NOMO-1 treated with DMSO at 0.1 percent for 48 hours (cell line): Measurements from ENCODE around the gene CIDEC.
A peak's percentile ranks its signal among the peaks of the same experiment; 100 is the strongest.

ENCODE experiments used
- DNase-seq: peaks from one replicate; lab custom pipeline; 2025; ENCODE audit not compliant: unreplicated experiment; lab: John Stamatoyannopoulos, UW

The CIDEC gene, protein sequence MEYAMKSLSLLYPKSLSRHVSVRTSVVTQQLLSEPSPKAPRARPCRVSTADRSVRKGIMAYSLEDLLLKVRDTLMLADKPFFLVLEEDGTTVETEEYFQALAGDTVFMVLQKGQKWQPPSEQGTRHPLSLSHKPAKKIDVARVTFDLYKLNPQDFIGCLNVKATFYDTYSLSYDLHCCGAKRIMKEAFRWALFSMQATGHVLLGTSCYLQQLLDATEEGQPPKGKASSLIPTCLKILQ

DNA sequence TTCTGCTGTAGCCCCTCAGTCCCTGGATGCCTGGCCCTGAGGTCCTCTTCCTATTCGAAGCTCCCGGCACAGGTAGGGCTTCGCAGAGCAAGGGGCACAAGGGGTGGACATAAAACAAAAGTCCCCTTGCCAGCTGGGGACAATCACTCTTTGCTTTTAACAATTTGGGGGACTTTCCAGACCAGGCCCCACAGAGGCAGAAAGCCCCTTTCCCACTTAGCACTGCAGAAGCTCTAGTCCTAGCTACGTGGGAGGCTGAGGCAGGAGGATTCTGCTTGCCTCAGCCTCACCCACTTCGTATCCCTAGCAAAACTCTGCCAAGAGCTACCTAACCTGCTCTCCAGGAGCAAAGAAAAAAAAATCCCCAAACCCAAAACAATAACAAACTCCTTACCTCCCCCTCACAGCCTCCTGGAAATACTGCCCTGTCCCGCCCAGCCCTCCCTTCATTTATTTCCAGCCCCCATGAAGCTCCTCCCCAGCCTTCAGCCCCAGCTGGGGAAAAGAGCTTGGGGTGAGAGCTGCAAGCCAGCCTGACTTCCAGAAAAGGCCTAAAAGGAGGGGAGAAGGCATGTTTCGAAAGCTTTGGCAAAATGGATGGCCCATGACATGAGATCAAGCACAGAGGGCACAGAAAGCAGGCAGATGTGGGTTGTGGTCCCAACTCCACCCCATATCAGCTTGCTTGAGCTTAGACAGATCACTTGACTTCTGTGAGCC lies at the start of gene CIDEC:
Gene CIDEC (minus strand): TSS at position 424 of the 720 bp plus-strand sequence. CDS start 1,767 bp downstream, outside the sequence.
- no peak for DNase-seq

DNA sequence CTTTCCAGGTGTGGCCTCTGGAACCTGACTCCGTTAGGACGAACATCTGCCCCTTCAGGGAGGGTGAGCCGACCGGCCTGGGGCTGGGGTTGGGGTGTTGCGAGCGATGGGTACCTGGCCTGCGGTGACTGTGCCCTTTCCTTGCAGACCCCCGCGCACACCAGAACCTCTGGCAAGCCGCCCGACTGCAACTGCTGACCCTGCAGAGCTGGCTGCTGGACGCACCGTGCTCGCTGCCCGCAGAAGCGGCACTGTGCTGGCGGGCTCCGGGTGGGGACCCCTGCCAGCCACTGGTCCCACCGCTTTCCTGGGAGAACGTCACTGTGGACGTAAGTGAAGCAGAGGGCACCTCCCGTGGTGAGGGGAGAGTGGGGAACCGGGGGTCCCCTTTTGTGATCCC lies 48.1 kb upstream of the CIDEC start:
- DNase-seq, result no peak

DNA sequence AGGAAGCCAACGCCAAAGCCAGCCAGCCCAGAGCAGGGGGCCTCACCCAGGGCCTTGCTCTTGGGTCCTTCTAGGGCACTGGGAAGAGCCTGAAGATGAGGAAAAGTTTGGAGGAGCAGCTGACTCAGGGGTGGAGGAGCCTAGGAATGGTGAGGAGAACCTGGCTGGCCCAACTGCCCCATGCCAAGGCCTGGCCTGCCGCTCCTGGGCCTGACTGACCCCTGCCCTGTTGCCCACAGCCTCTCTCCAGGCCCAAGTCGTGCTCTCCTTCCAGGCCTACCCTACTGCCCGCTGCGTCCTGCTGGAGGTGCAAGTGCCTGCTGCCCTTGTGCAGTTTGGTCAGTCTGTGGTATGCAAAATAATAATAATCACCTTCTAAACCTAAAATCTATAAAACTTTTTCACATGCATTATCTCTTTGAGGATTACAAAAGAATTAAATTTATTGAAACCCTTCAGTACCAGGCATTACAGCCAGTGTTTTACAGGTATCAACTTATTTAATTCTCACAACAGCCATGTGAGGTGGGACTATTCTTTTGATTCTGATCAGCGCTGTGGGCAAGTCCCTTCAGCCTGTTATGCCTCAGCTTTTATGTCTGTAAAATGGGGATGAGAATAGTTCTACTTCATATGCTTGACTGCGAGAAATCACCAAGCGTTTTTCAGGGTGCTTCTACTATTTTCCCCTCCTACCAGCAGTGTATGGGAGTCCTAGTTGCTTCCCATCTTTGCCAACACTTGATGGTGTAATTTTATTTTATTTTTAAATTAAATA lies 38.4 kb upstream of the CIDEC start:
- no peak for DNase-seq

DNA sequence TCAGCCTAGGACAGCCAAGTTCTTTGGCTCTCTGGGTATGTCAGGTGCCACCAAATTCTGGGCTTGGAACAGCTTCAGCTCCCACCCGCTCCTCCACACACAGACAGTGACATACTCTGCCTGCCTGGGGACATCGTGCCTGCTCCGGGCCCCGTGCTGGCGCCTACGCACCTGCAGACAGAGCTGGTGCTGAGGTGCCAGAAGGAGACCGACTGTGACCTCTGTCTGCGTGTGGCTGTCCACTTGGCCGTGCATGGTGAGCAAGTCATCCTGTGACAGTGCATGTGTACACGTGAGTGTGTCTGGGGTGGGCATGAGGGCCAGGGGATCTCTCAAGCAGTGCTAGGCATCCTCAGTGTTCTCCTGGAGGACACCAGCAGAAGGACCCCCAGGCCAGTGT lies 37.8 kb upstream of the CIDEC start:
- DNase-seq, result no peak

DNA sequence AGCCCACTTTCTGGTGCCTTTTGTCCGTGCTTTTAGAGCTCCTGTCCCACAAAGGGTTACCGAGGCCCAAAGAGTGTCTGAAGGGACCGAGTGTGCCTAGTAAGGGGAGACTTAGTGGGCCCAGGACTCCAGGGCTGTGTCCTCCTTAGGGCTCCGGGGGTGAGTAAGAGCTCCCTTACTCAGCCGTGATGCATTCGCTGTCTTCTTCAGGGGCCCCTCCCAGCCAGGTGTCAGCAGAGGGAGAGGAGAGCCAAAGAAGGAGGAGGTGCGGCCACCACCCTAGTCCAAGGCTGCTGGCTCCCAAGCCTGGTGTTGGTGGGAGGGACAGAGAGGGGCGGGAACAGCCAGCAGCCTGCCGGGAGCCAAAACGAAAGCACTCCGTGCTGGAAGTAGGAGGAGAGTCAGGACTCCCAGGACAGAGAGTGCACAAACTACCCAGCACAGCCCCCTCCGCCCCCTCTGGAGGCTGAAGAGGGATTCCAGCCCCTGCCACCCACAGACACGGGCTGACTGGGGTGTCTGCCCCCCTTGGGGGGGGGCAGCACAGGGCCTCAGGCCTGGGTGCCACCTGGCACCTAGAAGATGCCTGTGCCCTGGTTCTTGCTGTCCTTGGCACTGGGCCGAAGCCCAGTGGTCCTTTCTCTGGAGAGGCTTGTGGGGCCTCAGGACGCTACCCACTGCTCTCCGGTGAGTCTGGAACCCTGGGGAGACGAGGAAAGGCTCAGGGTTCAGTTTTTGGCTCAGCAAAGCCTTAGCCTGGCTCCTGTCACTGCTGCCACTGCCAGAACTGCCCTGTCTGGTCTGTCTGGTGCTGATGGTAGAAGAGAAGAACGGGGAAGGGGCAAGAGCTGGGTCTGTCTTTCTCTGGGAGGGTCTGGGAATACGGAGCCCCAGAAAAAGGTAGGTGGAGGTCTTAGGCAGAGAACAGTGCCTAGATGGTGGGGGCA lies 37.0 kb upstream of the CIDEC start, which contains the start of gene IL17RC:
Gene IL17RC (plus strand): TSS at position 365 of the 947 bp plus-strand sequence. CDS start 218 bp downstream, at position 583.
- DNase-seq, result no peak

DNA sequence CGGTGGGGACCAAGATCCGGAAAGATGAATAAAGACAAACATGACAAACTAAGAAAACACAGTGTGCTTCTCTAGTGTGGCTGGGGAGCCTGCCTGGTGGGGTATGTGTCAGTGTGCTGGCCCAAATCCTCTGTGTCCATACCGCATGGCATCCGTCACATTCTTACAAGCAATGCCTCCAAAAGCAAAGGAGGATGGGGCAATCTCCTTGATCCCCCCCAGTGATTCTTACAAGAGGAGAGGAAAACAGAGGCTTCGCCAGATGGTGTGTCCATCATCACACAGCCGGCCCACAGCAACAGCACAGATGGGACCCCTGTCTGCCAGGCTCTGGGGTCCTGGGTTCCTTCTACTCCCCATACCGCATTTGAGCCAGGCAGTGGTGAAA lies 36.3 kb upstream of the CIDEC start:
- DNase-seq, result no peak

DNA sequence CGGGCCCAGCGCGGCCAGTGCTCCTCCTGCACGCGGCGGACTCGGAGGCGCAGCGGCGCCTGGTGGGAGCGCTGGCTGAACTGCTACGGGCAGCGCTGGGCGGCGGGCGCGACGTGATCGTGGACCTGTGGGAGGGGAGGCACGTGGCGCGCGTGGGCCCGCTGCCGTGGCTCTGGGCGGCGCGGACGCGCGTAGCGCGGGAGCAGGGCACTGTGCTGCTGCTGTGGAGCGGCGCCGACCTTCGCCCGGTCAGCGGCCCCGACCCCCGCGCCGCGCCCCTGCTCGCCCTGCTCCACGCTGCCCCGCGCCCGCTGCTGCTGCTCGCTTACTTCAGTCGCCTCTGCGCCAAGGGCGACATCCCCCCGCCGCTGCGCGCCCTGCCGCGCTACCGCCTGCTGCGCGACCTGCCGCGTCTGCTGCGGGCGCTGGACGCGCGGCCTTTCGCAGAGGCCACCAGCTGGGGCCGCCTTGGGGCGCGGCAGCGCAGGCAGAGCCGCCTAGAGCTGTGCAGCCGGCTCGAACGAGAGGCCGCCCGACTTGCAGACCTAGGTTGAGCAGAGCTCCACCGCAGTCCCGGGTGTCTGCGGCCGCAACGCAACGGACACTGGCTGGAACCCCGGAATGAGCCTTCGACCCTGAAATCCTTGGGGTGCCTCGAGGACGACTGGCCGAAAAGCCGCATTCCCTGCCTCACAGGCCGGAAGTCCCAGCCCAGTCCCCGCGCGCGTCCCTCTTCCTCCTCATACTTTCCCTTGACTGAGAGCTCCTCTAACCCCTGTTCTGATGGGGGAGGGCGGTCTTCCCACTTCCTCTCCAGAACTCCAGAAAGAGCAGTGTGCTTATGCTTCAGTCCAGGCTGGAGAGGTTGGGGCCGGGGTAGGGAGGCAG lies 35.4 kb upstream of the CIDEC start:
- peak; percentile 39 for DNase-seq

DNA sequence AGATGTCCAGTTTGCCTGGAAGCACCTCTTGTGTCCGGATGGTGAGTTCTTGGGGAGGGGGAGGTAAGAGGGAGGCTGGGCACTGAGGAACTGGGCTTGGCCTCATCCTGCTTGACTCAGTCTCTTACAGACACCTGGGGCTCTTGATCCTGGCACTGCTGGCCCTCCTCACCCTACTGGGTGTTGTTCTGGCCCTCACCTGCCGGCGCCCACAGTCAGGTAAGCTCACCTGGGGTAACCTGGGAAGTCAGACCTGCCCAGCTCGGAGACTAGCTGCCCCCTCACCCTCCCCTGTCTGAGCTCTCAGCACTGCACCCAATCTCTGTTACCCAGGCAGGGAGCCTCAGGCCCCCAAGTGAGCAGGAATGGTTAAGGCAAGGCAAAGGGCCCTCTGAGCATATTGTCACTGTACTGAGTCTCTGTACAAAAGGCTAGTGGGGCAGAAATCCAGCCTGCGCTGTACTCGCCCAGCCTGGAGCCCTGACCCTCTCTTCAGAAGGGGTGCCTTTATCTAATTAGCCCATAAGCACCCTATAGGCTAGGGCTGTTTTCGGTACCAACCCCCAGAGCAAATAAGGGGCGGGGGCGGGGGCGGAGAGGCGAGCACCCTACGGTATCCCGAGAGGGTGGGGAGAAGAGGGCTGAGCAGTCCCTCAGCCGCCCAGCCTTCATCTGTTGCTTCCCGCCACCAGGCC lies 34.7 kb upstream of the CIDEC start:
- no peak for DNase-seq

DNA sequence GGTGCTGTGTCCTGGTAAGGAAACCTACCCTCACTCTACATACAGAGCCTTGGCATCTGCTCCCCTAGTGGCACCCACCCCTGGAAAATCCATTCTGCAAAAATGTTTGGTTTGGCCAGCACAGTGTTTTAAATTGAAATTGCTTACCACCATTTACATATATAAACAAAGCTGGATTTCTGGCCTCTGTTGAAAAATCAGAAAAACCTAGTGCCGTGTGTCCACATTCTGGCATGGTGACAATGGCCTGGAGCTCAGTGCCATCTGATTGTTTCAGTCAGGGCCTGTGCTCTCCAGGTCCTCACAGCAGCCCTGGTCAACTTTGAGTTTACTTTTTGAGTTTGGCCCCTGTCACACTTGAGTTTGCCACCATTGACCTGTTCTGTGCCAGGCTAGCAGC lies 34.0 kb upstream of the CIDEC start:
- no peak for DNase-seq

DNA sequence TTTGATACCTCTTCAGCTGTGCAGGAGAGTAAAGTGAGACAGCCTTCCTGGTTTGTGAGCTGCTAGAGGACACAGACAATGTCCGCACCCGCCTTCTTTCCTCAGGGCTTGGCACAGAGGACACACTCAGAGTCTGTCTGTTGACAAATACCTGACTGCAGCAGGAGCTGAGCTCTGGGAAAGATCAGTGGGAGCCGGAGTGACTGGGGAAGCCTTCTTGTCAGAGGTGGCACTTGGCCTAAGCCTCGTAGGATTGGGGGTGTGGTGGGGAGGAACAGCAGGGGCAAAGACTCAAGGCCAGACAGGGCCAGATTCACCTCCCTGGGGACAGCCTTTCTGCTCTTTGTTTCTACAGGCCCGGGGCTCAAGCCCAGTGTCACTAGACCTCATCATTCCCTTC lies 33.5 kb upstream of the CIDEC start:
- no peak for DNase-seq

DNA sequence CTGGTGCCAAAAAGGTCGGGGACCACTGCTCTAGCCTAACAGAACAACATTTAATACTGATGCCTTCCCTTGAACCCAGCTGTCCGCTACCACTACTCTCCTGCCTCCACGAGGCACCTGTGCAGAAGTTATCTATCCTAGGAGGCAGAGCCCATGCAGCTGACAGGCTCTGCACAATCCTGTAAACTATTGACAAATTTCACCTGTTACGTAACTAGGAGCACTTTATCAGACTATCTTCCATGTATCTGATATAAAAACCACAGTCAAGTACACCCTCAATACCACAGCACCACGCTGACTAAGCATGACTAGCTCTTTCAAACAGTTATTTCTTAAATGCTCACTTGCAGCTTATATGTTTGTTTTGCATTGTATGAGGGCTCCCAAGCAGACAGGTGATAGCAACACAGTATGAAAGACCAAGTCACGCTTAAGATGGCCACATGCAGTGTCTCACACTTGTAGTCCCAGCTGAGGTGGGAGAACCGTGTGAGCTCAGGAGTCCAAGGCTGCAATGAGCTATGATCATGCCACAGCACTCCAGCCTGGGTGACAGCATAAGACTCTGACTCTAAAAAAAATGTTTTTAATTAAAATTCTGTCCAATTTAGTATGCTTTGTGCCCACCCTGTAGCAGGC lies 32.4 kb upstream of the CIDEC start:
- DNase-seq, result peak; percentile 27

DNA sequence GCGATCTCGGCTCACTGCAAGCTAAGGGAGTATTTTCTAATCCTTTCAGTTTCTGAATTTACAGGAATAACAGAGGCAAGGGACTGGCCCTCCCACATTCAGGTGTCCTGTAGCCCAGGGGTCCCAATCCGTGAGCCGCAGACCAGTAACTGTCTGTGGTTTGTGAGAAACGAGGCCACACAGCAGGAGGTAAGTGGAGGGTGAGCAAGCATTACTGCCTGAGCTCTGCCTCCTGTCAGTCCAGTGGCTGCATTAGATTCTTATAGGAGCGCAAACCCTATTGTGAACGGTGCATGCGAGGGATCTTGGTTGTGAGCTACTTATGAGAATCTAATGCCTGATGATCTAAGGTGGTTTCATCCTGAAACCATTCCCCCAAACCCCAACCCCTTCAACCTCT lies 31.8 kb upstream of the CIDEC start:
- DNase-seq, result no peak

DNA sequence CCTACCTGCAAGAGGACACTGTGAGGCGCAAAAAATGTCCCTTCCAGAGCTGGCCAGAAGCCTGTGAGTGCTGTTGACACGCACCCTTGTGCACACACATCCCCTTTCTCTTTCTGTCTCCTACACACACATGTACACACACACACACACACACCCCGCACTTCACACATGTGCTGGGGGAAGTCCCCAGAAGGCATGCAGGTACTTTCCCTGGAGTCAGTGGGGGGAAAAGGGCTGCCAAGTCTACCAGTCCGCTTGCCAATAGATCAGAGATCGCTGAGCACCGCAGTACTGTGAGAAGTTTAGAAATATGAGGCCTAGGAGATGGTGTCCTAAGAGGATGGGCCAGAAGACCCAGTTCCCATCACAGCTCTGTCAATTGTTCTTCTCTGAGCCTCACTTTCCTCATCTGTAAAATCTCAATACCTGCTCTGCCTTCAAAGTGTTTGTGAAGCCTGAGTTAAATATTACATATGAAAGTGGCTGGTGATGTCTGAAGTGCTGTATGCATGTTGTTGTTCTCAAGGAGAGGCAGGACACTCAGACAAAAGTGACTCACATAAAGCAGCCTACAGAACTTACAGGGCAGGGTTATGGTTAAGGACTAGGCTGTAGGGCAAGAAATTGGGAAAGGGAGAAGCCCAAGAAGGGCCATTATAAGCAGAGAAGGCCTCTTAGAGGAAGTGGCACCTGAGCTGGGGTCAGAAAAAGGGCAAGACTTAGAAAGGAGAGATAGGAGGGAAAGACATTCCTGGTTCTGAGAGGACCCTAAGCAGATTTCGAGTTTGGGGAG lies 29.4 kb upstream of the CIDEC start:
- no peak for DNase-seq

DNA sequence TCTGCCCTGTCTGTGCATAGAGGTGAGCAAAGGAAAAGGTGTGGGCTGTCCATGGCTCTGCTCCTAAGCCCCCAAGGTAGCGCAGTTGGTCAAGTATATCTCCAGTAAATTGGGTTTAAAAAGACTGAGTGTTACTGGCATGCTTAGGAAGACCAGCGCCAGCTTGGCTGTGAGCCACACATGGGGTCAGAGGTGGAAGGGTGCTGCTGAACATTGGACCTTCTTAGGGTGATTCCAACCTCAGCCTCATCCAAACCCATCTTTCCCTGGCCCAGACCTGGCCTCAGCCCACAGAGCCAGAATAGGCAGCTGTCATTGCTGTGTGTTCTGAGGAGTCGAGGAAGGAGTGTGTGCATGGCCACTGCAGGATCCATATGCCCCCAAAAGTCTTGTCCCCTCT lies 28.2 kb upstream of the CIDEC start:
- no peak for DNase-seq

DNA sequence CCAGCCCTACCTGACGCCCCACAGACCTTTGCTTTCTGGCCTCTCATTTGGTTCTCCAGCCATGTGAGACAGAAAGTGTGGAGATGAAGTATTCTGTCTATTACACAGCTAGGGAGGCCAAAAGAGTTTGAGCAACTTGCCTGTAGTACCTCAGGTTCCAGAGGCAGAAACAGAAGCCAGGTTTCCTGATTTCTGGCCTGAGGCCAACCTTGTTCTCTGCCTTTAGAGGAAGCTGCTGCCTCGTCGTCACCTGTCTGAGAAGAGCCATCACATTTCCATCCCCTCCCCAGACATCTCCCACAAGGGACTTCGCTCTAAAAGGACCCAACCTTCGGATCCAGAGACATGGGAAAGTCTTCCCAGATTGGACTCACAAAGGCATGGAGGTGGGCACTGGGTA lies 26.4 kb upstream of the CIDEC start:
- DNase-seq, result no peak

DNA sequence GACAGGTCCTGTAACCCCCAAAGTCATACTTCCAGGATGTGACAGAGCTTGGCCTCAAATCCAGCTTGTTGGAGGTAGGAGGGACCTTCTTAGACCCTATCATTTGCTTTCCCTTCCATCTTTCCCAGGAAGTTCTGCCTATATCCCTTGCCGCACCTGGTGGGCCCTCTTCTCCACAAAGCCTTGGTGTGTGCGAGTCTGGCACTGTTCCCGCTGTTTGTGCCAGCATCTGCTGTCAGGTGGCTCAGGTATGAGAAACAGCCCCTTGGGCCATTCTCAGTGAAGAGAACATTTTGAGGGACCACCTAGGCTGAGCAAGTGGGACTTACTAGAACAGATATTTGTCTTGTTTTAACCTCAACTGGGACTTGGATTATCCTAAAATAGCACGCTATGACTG lies 23.9 kb upstream of the CIDEC start:
- DNase-seq, result no peak

DNA sequence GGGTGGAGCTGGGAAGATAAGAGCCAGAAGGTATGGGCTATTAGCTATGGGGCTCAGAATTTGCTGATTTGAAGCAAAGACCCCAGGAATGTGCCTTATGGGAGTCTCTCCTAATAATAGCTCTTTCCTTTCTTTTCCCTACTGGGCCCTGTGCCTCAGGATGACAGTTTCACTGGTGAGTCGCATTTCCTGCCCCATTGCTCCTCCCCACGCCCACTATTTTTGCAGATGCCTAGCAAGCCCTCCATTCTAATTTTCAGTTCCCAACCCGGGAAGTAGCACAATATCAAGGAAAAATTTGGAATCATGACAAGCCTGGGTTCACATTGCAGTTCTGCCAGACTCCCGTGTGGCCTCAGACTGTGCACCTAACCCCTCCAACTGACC lies 23.2 kb upstream of the CIDEC start:
- DNase-seq, result no peak
